Measurements from ENCODE around the gene ACE.

- TF ChIP-seq CTCF (optimal IDR thresholded peaks at IDR 0.05 in 1 of 3, IDR thresholded peaks at IDR 0.05 in 1 of 3, conservative IDR thresholded peaks at IDR 0.05 in 1 of 3; ENCODE audit: extremely low read depth in 1 of 3, insufficient read depth in 2 of 3, low read length in 3 of 3) = no peak
- no peak for TF ChIP-seq EZH2 (IDR thresholded peaks at IDR 0.05; ENCODE audit: low read length)
These were observed 28.2 kb upstream of the ACE start for GRCh38 chr17:63448655-63449054.
